PC-3 (cell line): Measurements from ENCODE around the gene ABRACL. TPM values are rescaled to one million over a fixed set of nuclear protein-coding genes. Genes with fewer than 3 reads are reported as not detected.
"Not testable (repeated sequence)": the region's sequence is repeated elsewhere in the genome, so short reads cannot be mapped to it uniquely, and the experiment has no call there.

ENCODE experiments used
- ATAC-seq: fragments of 200-7000 bp; cut with Tn5 transposase; 2 replicates; pipeline ENCODE4 v1.9.1; 2020; ENCODE audit warnings: mild to moderate bottlenecking, moderate library complexity
- BruUV-seq: library from RNA; stranded (reverse); fragments of 400-500 nt; replicated peaks from 2 replicates; lab custom pipeline; 2021; lab: Mats Ljungman, UMichigan
- CTCF ChIA-PET: fragments of 300-600 bp; sonication (Branson Sonifier 250); formaldehyde crosslinking; loops from one replicate; lab custom pipeline; 2022; ENCODE audit warnings: antibody characterized with exemption; lab: Charles Lee
- POLR2A ChIA-PET: fragments of 300-600 bp; sonication (Branson Sonifier 250); formaldehyde crosslinking; loops from one replicate; lab custom pipeline; 2022; ENCODE audit warnings: antibody characterized with exemption; ENCODE audit not compliant: unreplicated experiment; lab: Charles Lee
- DNase-seq: peaks from one replicate; pipeline ENCODE4 v3.0.0-alpha.2; 2015
- H2AFZ ChIP-seq: fragments of 300-600 bp; sonication (generic); 2 replicates; pipeline ENCODE4 v1.6.0; 2016; ENCODE audit warnings: antibody characterized with exemption, low read length
- H3F3A ChIP-seq: fragments of 300-600 bp; sonication (generic); one replicate; pipeline ENCODE4 v1.6.0; 2017; ENCODE audit warnings: antibody characterized with exemption, low read length, control low read depth, mild to moderate bottlenecking; ENCODE audit not compliant: unreplicated experiment
- H3K27ac ChIP-seq: fragments of 300-600 bp; sonication (generic); 2 replicates; pipeline ENCODE4 v1.5.1; 2016; ENCODE audit warnings: mild to moderate bottlenecking, low read length
- H3K27me3 ChIP-seq: fragments of 300-600 bp; sonication (generic); 2 replicates; pipeline ENCODE4 v1.6.1; 2016; ENCODE audit warnings: low read length, mixed read lengths
- H3K36me3 ChIP-seq: fragments of 300-600 bp; sonication (generic); 2 replicates; pipeline ENCODE4 v1.6.1; 2016; ENCODE audit warnings: low read depth, mixed run types, low read length, mixed read lengths
- H3K4me1 ChIP-seq: fragments of 300-600 bp; sonication (generic); 2 replicates; pipeline ENCODE4 v1.5.1; 2016; ENCODE audit warnings: low read length; ENCODE audit not compliant: insufficient read depth
- H3K4me2 ChIP-seq: fragments of 300-600 bp; sonication (generic); 2 replicates; pipeline ENCODE4 v1.6.0; 2016; ENCODE audit warnings: low read length
- H3K4me3 ChIP-seq: fragments of 300-600 bp; sonication (generic); 2 replicates; pipeline ENCODE4 v1.5.1; 2016; ENCODE audit warnings: mild to moderate bottlenecking, low read length, mixed read lengths
- H3K79me2 ChIP-seq: fragments of 300-600 bp; sonication (generic); 2 replicates; pipeline ENCODE4 v1.6.1; 2017; ENCODE audit warnings: low read length, mixed read lengths
- H3K9ac ChIP-seq: fragments of 300-600 bp; sonication (generic); 2 replicates; pipeline ENCODE4 v1.6.0; 2016; ENCODE audit warnings: mild to moderate bottlenecking, low read length
- H3K9me2 ChIP-seq: fragments of 300-600 bp; sonication (generic); replicated peaks from 2 replicates; pipeline ENCODE4 v1.6.1; 2016; ENCODE audit warnings: mixed run types, low read length, mixed read lengths
- H3K9me3 ChIP-seq: fragments of 300-600 bp; sonication (generic); 2 replicates; pipeline ENCODE4 v1.6.1; 2016; ENCODE audit warnings: low read length, mixed read lengths
- H4K20me1 ChIP-seq: fragments of 300-600 bp; sonication (generic); 2 replicates; pipeline ENCODE4 v1.6.1; 2016; ENCODE audit warnings: low read length, mixed read lengths
- EZH2 ChIP-seq: fragments of 300-600 bp; sonication (generic); IDR thresholded peaks from one replicate; pipeline ENCODE4 v1.6.1; 2017; ENCODE audit warnings: antibody characterized with exemption, mild to moderate bottlenecking, low read length; ENCODE audit not compliant: unreplicated experiment
- EZH2phosphoT487 ChIP-seq: fragments of 300-600 bp; sonication (generic); IDR thresholded peaks from 2 replicates; pipeline ENCODE4 v1.6.1; 2018; ENCODE audit warnings: mild to moderate bottlenecking, antibody characterized with exemption, low read length, borderline replicate concordance
- intact Hi-C: fragments of 100-400 bp; cut with micrococcal nuclease; formaldehyde crosslinking; loops from 2 replicates; pipeline ENCODE4 v1.9.0; 2023
- total RNA-seq: library from RNA; depleted of rRNA; stranded (reverse); fragments of >200 nt; gene quantifications from 2 replicates; pipeline ENCODE4 v1.2.3, GENCODE V29; 2014
- TF ChIP-seq, protein P1 (sequence below): fragments of 300-600 bp; sonication (generic); conservative IDR thresholded peaks from 2 replicates; pipeline ENCODE4 v1.5.1; 2017; ENCODE audit warnings: antibody characterized with exemption, low read depth, mild to moderate bottlenecking, low read length

Gene ABRACL
- total RNA-seq, 1 experiment from 2014 or later: 35.8 TPM

- CTCF ChIA-PET: no interaction called here
- Histone ChIP-seq H3K27me3 (no peaks in the 10 kb centered on the region), H3K4me3 (no peak overlapping the region), H3K79me2 (peaks cover 5% of the 10 kb centered on the region; the same call in 1 of the 2 replicates), H3K9ac (no peak overlapping the region), H3K4me1 (no peaks in the 10 kb centered on the region), H4K20me1 (no peaks in the 10 kb centered on the region), H3K9me3 (no peaks in the 10 kb centered on the region), H3K9me2 (no peaks in the 10 kb centered on the region), H3K27ac (no peak overlapping the region), H3K4me2 (no peak overlapping the region), H3F3A (no peaks in the 10 kb centered on the region), H2AFZ (no peak overlapping the region), H3K36me3 (peaks cover 5% of the 10 kb centered on the region; the same call in 1 of the 2 replicates)
- ATAC-seq: no peak
- POLR2A ChIA-PET: no interaction called here
- intact Hi-C loops: no loop called here
- no TSS peak for BruUV-seq
- DNase-seq: no peak
- TF ChIP-seq EZH2phosphoT487 (no peak), EZH2 (no peak)
- TF ChIP-seq, protein P1, sequence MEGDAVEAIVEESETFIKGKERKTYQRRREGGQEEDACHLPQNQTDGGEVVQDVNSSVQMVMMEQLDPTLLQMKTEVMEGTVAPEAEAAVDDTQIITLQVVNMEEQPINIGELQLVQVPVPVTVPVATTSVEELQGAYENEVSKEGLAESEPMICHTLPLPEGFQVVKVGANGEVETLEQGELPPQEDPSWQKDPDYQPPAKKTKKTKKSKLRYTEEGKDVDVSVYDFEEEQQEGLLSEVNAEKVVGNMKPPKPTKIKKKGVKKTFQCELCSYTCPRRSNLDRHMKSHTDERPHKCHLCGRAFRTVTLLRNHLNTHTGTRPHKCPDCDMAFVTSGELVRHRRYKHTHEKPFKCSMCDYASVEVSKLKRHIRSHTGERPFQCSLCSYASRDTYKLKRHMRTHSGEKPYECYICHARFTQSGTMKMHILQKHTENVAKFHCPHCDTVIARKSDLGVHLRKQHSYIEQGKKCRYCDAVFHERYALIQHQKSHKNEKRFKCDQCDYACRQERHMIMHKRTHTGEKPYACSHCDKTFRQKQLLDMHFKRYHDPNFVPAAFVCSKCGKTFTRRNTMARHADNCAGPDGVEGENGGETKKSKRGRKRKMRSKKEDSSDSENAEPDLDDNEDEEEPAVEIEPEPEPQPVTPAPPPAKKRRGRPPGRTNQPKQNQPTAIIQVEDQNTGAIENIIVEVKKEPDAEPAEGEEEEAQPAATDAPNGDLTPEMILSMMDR: no peak
Observed at GRCh38 chr6:139037490-139037889, 8.9 kb downstream of the ABRACL start.

DNA sequence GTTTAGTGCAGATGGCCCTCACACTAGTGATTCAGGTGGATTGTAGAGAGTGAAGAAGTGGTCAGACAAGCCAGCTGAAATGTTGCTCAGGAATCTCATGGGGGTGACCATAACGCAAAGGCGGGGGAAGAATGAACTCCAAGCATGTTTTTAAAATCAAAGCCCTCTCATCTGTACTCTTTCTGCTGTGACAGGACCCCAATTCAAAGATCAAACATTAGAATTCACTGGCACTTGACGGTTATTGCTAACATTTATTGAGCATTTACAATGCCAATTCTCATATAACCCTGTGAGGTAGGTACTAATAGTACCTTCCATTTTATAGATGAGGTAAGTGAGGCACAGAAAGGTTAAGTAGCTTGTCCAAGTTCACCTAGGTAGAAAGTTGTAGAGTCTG is 15.7 kb downstream of the ABRACL start:
- Histone ChIP-seq H3K4me1 (no peaks in the 10 kb centered on the region), H3K9me3 (no peaks in the 10 kb centered on the region), H3K4me3 (no peak overlapping the region), H3K27ac (no peak overlapping the region), H3K4me2 (no peak overlapping the region), H2AFZ (no peak overlapping the region), H3F3A (no peaks in the 10 kb centered on the region), H3K27me3 (no peaks in the 10 kb centered on the region), H3K79me2 (no peaks in the 10 kb centered on the region), H4K20me1 (no peaks in the 10 kb centered on the region), H3K36me3 (no peaks in the 10 kb centered on the region), H3K9ac (no peak overlapping the region), H3K9me2 (no peaks in the 10 kb centered on the region)
- DNase-seq (no peak), ATAC-seq (no peak)
- TF ChIP-seq EZH2 (no peak), EZH2phosphoT487 (no peak)
- TF ChIP-seq, protein P1: no peak
- no TSS peak for BruUV-seq
- intact Hi-C loops: no loop called here
- POLR2A ChIA-PET: no interaction called here
- CTCF ChIA-PET: no interaction called here

DNA sequence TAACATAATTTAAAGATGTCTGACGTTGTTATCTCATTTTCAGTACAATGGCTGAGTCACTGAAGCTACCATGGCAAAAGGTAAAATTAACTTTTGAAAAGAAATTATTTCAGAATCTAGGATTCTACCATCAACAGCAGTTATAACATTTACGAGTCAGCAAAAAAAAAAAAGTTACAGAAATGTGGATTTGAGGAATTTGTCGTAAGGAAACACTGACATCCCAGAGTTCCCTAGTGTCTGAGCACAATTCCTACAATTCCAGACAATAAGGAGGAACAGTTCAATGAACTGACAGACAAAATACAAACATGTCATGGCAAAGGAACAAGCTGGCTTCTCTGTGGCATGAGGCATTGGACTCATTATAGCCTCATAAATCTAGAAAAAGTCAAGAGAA is 19.1 kb downstream of the ABRACL start:
- H3K4me1 ChIP-seq: no peaks in the 10 kb centered on the region
- ChIA-PET CTCF (no interaction called here), POLR2A (no interaction called here)
- H3K27me3 ChIP-seq: no peaks in the 10 kb centered on the region
- no peaks in the 10 kb centered on the region for H3K36me3 ChIP-seq
- no peaks in the 10 kb centered on the region for H4K20me1 ChIP-seq
- no peaks in the 10 kb centered on the region for H3F3A ChIP-seq
- no peak overlapping the region for H3K9ac ChIP-seq
- DNase-seq: no peak
- TF ChIP-seq EZH2phosphoT487: no peak
- no peak for TF ChIP-seq EZH2
- TF ChIP-seq, protein P1: no peak
- intact Hi-C loops: no loop called here
- no peaks in the 10 kb centered on the region for H3K79me2 ChIP-seq
- H3K4me3 ChIP-seq: no peak overlapping the region
- no peaks in the 10 kb centered on the region for H3K9me3 ChIP-seq
- H3K9me2 ChIP-seq: no peaks in the 10 kb centered on the region
- H2AFZ ChIP-seq: no peak overlapping the region
- ATAC-seq: no peak
- no peak overlapping the region for H3K4me2 ChIP-seq
- BruUV-seq: no TSS peak
- no peak overlapping the region for H3K27ac ChIP-seq

GRCh38 chr6:139048912-139049311 is 20.4 kb downstream of the ABRACL start:
- POLR2A ChIA-PET, CTCF ChIA-PET: not testable (repeated sequence)

More at GRCh38 chr6:139048912-139049311, 20.4 kb downstream of the ABRACL start:
- H3K9ac ChIP-seq, intact Hi-C loops, H4K20me1 ChIP-seq, H3K27me3 ChIP-seq, H3K79me2 ChIP-seq, ATAC-seq, H3K27ac ChIP-seq, H3K4me1 ChIP-seq, DNase-seq, H3K9me2 ChIP-seq, H3K9me3 ChIP-seq, H3F3A ChIP-seq, BruUV-seq, H3K4me2 ChIP-seq, H2AFZ ChIP-seq, H3K36me3 ChIP-seq, H3K4me3 ChIP-seq: not testable (repeated sequence)
